SW 1271 (cell line): ENCODE data around the gene RHD.
"Not testable (repeated sequence)": the region's sequence is repeated elsewhere in the genome, so short reads cannot be mapped to it uniquely, and the experiment has no call there.

ENCODE experiments used
- DNase-seq, 2 experiments: peaks; one replicate each; lab custom pipeline; 2025; lab: John Stamatoyannopoulos, UW

Gene RHD

DNA sequence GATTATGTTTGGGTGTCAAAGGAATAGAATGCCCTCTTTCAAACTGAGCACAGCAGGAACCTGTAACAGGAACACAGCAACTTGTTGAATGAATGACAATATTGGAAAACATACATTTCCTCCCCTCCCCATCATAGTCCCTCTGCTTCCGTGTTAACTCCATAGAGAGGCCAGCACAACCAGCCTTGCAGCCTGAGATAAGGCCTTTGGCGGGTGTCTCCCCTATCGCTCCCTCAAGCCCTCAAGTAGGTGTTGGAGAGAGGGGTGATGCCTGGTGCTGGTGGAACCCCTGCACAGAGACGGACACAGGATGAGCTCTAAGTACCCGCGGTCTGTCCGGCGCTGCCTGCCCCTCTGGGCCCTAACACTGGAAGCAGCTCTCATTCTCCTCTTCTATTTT lies at the start of gene RHD:
RHD (plus strand) TSS at position 272 of the 400 bp plus-strand sequence; CDS start at position 311, 39 bp downstream.
- DNase-seq, result not testable (repeated sequence)

GRCh38 chr1:25222606-25223005 lies 49.7 kb upstream of the RHD start:
- no peak for DNase-seq

DNA sequence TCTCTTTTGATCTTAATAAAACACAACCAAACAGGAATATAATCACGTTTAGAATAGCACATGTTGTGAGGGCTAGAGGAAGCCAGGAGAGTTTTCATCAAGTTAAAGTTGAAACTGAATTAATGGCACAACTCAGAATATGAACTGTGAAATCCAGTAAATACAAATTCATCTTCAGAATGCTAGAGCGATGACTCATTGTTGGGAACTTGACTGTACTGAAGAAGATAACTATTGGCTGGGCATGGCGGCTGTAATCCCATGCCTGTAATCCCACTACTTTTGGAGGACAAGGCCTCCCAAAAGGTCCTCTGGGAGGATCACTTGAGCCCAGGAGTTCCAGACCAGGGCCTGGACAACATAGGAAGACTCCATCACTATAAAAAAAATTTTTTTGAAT lies 48.8 kb upstream of the RHD start:
- DNase-seq, result no peak

DNA sequence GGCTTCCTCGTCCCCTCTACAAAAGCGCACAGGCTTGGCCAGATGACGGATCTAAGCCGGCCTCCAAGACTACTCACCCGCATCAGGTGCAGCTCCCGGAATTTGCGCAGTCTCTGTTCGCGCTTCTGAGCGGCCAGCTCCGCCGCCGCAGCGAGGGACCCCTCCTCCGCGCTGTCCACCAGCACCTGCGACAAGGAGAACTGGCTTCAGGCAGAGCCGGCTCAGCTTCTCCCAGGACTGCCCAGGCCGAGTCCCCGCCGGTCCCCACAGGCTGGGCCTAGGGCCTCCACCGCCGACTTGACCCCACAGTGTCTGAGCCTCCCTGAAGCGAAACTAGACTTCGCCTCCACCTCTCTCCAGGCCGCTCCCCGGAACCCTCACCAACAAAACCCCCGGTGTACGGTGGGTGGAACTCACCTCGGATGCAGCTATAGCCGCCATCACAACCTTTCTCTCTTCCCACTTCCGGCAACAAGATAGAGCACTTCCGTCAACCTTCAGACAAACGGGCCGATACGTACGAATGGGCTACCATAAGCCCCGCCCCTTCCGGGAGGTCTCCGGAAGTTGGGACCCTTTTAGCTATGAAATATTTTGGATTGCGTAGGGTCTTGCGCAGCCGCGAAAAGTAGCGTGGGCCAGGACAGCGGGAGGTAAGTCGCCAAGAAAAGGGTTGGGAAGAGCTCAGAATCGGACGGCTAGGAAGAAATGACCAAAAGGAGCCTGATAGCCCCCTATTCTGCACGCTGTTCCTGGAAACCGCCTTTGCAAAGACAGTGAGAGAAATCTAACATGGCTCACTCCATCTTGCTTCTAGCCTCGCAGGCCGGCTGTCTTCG lies 40.1 kb upstream of the RHD start, which contains the start of gene SYF2:
SYF2 (minus strand) TSS at position 476 of the 839 bp plus-strand sequence; CDS start at position 441, 35 bp downstream.
- DNase-seq, result peak; percentile 84 to 91

DNA sequence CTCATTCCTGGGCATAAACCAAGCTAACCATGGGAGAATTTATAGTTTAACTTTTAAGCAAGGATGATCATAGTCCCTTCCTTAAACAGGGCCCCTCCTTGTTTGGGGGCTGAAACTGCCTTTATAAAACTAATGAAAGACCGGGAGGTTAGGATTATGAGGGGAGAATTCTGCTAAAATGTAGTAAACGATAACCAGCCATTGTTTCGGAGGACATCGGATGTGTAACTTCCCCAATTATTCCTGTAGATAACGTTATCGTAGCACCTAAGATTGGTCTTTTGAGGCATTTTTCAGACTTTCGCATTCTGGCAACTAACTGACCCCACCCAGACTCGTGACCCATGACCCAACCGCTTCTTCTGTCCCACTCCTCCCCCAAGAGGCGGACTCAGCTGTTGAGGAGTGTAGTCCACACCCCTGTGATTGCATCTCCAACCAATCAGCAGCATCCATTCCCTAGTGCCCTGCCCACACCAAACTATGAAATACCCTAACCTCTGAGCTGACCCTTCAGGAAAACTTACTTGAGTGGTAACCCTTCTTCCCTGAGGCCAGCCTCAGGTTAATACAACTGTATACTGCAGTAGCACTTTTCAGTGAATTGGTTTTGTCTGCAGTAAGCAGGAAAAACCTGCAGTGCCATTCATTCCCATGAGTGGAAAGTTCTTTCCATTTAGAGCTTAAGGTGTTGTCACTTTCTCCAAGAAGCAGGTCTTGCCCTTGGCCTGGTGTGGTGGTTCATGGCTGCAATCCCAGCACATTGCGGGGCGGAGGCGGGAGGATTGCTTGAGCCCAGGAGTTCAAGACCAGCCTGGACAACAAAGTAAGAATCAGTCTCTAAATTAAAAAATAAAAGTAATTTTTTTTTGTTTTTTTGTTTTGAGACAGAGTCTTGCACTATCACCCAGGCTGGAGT lies 39.2 kb upstream of the RHD start:
- peak; percentile 53 to 83 for DNase-seq

DNA sequence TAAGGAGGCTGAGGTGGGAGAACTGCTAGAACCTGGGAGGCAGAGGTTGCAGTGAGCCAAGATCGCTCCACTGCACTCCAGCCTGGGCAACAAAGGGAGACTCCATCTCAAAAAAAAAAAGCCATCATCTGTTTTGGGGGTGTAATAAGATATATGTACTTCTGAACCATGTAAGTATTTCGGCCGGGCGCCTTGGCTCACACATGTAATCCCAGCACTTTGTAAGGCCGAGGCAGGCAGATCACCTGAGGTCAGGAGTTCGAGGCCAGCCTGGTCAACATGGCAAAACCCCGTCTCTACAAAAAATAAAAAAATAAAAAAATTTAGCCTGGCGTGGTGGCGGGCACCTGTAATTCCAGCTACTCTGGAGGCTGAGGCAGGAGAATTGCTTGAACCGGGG lies 36.9 kb upstream of the RHD start:
- not testable (repeated sequence) for DNase-seq

DNA sequence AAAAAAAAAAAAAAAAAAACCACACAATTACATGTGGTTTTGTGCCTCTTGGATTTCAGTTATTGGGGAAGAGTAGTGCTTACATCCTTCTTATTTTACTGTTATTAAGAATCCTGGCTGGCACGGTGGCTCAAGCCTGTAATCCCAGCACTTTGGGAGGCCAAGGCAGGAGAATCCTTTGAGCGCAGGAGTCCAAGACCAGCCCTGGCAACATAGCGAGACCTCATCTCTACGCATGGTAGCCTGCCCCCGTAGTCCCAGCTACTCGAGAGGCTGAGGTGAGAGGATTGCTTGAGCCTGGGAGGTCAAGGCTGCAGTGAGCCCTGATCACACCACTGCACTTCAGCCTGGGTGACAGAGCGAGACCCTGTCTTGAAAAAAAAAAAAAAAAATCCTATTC lies 36.0 kb upstream of the RHD start:
- DNase-seq, result not testable (repeated sequence)

- DNase-seq, result no peak
Observed at GRCh38 chr1:25238046-25238445, 34.3 kb upstream of the RHD start.

- DNase-seq, result peak; percentile 93 to 94
Observed at GRCh38 chr1:25239681-25240541, 32.4 kb upstream of the RHD start.

- no peak for DNase-seq
Observed at GRCh38 chr1:25243907-25244306, 28.4 kb upstream of the RHD start.

DNA sequence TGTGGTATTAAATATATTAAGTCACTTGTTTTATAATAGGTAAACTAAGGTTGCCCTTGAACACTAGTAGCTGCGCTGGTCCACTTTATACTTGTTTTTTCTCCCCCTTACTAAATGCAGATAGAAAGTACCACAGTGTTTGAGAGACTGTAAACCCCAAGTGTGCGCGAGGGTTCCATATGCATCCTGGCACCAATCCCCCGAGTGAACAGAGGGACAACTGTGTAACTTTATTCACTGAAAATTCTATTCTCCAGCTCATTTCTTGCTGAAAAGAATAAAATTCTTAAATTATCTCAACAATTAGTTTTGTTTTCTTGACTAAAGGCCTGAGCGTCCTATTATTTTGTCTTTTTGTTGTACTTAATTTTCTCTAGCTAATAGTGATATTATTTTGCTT lies 26.9 kb upstream of the RHD start:
- DNase-seq, result no peak

GRCh38 chr1:25245809-25246599 lies 26.3 kb upstream of the RHD start:
- peak in 1 of 2 experiments; percentile 78 for DNase-seq

DNA sequence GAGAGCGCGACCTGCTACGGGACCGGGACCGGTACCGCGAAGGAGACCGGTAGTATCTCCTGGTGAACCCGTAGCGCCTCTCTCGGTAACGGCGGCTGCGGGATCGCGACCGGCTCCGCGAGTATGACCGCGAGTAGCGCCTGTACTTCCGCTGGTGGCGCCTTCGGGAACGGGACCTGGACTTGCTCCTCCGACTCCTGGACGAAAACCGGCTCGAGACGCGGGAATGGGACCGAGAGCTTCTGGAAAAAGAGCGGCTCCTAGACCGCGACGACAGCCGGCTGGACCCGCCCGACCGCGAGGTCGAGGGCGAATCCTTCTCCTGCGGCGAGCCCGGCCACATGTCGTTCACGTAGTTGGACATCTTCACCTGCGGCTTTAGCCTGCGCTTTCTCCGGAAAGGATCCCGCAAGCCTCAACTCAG lies 25.7 kb upstream of the RHD start:
- DNase-seq, result no peak

DNA sequence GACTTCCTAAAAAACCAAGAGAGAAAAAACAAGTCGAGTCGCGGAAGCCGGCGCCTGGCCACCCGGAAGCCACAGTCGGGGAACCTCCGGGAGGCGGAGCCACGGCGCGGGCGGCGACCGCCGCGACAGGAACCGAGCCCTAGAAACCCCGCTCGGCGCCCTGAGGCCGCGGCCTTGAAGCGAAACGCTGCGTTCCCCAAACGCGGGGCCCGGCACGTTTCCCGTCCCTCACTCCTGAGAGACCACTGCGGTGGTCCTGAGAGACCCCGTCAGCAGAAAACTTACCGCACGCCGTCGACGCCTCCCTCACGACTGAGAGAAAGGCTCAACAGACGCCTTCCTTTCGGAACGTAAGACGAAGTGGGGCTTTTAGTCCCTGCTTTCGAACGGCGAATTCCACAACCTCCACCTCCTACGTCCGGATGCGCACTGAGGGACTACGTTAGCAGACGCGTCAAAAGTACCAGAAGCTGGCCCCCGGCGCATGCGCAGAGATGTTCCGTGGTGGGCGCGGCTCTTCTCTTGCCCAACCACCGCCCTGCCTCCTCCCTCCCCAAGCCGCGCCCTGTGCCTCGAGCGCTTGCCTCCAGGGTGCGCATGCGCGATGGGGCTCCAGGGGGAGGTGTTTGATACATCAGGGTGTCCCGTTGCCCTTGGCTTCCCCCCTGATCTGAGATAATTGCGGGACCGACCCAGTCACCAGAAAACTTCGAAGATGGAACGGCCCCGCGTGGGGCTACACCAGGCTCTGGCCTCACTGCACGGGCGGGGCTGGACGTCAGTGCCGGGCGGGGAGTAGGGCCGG lies 25.1 kb upstream of the RHD start, which contains the start of gene RSRP1:
RSRP1 (minus strand) TSS at position 431 of the 805 bp plus-strand sequence. CDS start 491 bp downstream, outside the sequence.
- DNase-seq, result peak; percentile 93 to 95

- DNase-seq, result no peak
Observed at GRCh38 chr1:25247829-25248754, 24.2 kb upstream of the RHD start.

DNA sequence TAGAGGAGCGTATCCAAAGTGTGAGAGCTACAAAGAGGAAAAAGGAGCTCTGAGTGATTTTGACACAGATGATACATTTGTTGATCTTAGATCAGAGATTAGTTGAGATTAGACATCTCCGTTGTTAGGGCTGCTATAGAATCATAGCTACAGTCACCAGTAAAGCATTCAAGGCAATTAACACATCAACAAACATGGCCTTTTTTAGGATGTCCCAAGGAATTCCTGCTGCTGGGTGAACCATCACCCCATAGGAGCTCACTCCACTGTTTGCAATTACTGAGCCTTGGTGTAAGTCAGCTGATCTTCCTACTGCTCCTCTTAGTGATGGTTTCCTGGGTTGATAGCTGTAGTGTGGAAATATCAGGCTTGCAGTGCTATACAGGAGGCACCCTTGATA lies 18.4 kb upstream of the RHD start:
- peak in 1 of 2 experiments; percentile 16 for DNase-seq

GRCh38 chr1:25255706-25256577 lies 16.4 kb upstream of the RHD start:
- DNase-seq, result no peak

- no peak for DNase-seq
Observed at GRCh38 chr1:25256578-25256965, 15.7 kb upstream of the RHD start.
